HG02798 (cell line): ENCODE data around the gene VGF.
"Not testable (repeated sequence)": the region's sequence is repeated elsewhere in the genome, so short reads cannot be mapped to it uniquely, and the experiment has no call there.

ENCODE experiments used
- ATAC-seq: cut with Tn5 transposase; IDR thresholded peaks from one replicate; pipeline ENCODE4 v1.9.1; 2021; ENCODE audit warnings: mild to moderate bottlenecking; ENCODE audit not compliant: unreplicated experiment, poor library complexity

VGF gene

GRCh38 chr7:101122933-101123702 is 42.3 kb downstream of the VGF start:
- no peak for ATAC-seq

GRCh38 chr7:101121991-101122932 is 43.1 kb downstream of the VGF start:
- ATAC-seq, result no peak

GRCh38 chr7:101121631-101121990 is 43.8 kb downstream of the VGF start:
- not testable (repeated sequence) for ATAC-seq

GRCh38 chr7:101120315-101120714 is 45.1 kb downstream of the VGF start:
- ATAC-seq, result no peak

- no peak for ATAC-seq
Observed at GRCh38 chr7:101119876-101120275, 45.5 kb downstream of the VGF start.

GRCh38 chr7:101118856-101119255 is 46.5 kb downstream of the VGF start:
- ATAC-seq, result no peak

- ATAC-seq, result no peak
Observed at GRCh38 chr7:101116898-101117297, 48.5 kb downstream of the VGF start.

GRCh38 chr7:101115215-101115614 is 50.2 kb downstream of the VGF start:
- no peak for ATAC-seq

GRCh38 chr7:101114492-101114891 is 50.9 kb downstream of the VGF start:
- ATAC-seq, result no peak

- ATAC-seq, result no peak
Observed at GRCh38 chr7:101113836-101114235, 51.5 kb downstream of the VGF start.

GRCh38 chr7:101113140-101113539 is 52.2 kb downstream of the VGF start:
- not testable (repeated sequence) for ATAC-seq
